GM12801 (cell line): ENCODE data around the gene TUSC1.

Experiments
- CTCF ChIP-seq: IDR thresholded peaks from one replicate; pipeline ENCODE4 v1.5.1; 2011; ENCODE audit warnings: control low read depth; ENCODE audit not compliant: insufficient read length; ENCODE audit errors: extremely low read depth

The TUSC1 gene

GRCh38 chr9:25658571-25658970 is 19.7 kb downstream of the TUSC1 start:
- TF ChIP-seq CTCF = no peak

GRCh38 chr9:25654417-25654816 is 23.8 kb downstream of the TUSC1 start:
- no peak for TF ChIP-seq CTCF

DNA sequence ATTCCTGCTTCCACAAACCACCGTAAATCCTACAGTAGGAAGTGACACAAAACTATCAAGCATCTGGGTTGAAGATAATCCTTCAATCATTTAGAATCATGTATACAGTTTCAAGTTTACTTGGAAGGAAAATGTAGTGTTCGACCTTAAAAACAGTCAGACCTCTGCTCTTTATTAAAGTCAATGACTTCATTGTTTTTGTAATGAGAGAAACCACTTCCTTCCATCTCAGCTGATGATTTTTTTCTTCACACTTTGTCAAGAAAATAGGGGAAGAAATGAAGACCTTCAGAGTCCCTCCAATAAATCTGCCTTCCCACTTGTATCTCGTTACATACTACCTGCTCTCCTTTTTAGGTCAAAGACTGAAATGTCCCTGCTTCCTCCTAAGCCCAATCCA is 30.1 kb downstream of the TUSC1 start:
- TF ChIP-seq CTCF = no peak

- no peak for TF ChIP-seq CTCF
Measured at GRCh38 chr9:25636026-25636425, 42.2 kb downstream of the TUSC1 start.

- no peak for TF ChIP-seq CTCF
Measured at GRCh38 chr9:25629231-25629630, 49.0 kb downstream of the TUSC1 start.
